K562 (cell line): Measurements from ENCODE around the gene SLC34A2. TPM values are rescaled to one million over a fixed set of nuclear protein-coding genes. Genes with fewer than 3 reads are reported as not detected.

Experiments
- ADNP ChIP-seq: fragments of 200-800 bp; sonication (Bioruptor generic); IDR thresholded peaks from 2 replicates; pipeline ENCODE4 v1.6.1; 2016; ENCODE audit warnings: missing genetic modification characterization, missing compliant biosample characterization
- ATF7 ChIP-seq: fragments of 450-650 bp; IDR thresholded peaks from 2 replicates; pipeline ENCODE4 v1.7.1; 2014; ENCODE audit warnings: mild to moderate bottlenecking, moderate library complexity
- CSDE1 ChIP-seq, 2 experiments: fragments of 450-650 bp; IDR thresholded peaks; 2 replicates each; pipeline ENCODE4 v1.6.1; 2016; ENCODE audit warnings: mild to moderate bottlenecking in 1 of 2
- ETS2 ChIP-seq: IDR thresholded peaks from 2 replicates; pipeline ENCODE4 v1.6.1; 2016; ENCODE audit warnings: borderline replicate concordance, missing genetic modification characterization, mild to moderate bottlenecking, moderate library complexity, missing compliant biosample characterization; ENCODE audit not compliant: poor library complexity, severe bottlenecking
- FOXA1 ChIP-seq: fragments of 450-650 bp; IDR thresholded peaks from 2 replicates; pipeline ENCODE4 v1.6.1; 2016; ENCODE audit warnings: mild to moderate bottlenecking, borderline replicate concordance
- KDM5B ChIP-seq: fragments of 200-600 bp; sonication (generic); IDR thresholded peaks from 2 replicates; pipeline ENCODE4 v1.6.1; 2012; ENCODE audit warnings: low read depth, mild to moderate bottlenecking, moderate library complexity, low read length, control low read depth, inconsistent platforms; ENCODE audit not compliant: insufficient replicate concordance
- MBD2 ChIP-seq: sonication (generic); IDR thresholded peaks from 2 replicates; pipeline ENCODE4 v1.6.1; 2016; ENCODE audit warnings: low read depth, borderline replicate concordance
- NFYB ChIP-seq: IDR thresholded peaks from 2 replicates; pipeline ENCODE4 v1.6.1; 2011; ENCODE audit warnings: mild to moderate bottlenecking, moderate library complexity; ENCODE audit not compliant: insufficient read length; ENCODE audit errors: extremely low read depth
- NUFIP1 ChIP-seq: fragments of 450-650 bp; IDR thresholded peaks from 2 replicates; pipeline ENCODE4 v1.6.1; 2018; ENCODE audit not compliant: partially characterized antibody
- POLR2G ChIP-seq: fragments of 200-400 bp; formaldehyde crosslinking; IDR thresholded peaks from 2 replicates; pipeline ENCODE4 v1.6.1; 2017; ENCODE audit warnings: low read depth, mild to moderate bottlenecking, antibody characterized with exemption, low read length, moderate library complexity
- RBM25 ChIP-seq: fragments of 200-400 bp; formaldehyde crosslinking; IDR thresholded peaks from 2 replicates; pipeline ENCODE4 v1.6.1; 2018; ENCODE audit warnings: low read length, low read depth, moderate library complexity; ENCODE audit not compliant: severe bottlenecking
- SAP30 ChIP-seq: fragments of 200-600 bp; sonication (generic); IDR thresholded peaks from 2 replicates; pipeline ENCODE4 v1.6.1; 2012; ENCODE audit warnings: borderline replicate concordance, low read depth, mild to moderate bottlenecking, moderate library complexity, low read length, control low read depth, inconsistent platforms; ENCODE audit not compliant: insufficient read depth, poor library complexity, severe bottlenecking
- SMAD4 ChIP-seq: fragments of 250-450 bp; sonication (Bioruptor Pico); conservative IDR thresholded peaks from 2 replicates; pipeline ENCODE4 v1.8.0; 2021; ENCODE audit warnings: inconsistent platforms, mild to moderate bottlenecking, moderate library complexity
- SNRNP70 ChIP-seq: fragments of 200-400 bp; formaldehyde crosslinking; optimal IDR thresholded peaks from 2 replicates; pipeline ENCODE3; 2017; ENCODE audit warnings: low read depth, low read length
- SP1 ChIP-seq: sonication (generic); formaldehyde crosslinking; IDR thresholded peaks from 2 replicates; pipeline ENCODE4 v1.8.1; 2022; ENCODE audit warnings: mild to moderate bottlenecking, missing genetic modification reagents
- TAL1 ChIP-seq: fragments of 450-650 bp; IDR thresholded peaks from 2 replicates; pipeline ENCODE4 v1.6.1; 2016; ENCODE audit warnings: mild to moderate bottlenecking
- ZBTB9 ChIP-seq: fragments of 450-650 bp; formaldehyde crosslinking; IDR thresholded peaks from 2 replicates; pipeline ENCODE4 v1.4.0; 2020; ENCODE audit warnings: mild to moderate bottlenecking, moderate library complexity
- ZKSCAN1 ChIP-seq: fragments of 150-350 bp; IDR thresholded peaks from 2 replicates; pipeline ENCODE4 v1.6.1; 2016; ENCODE audit warnings: low read depth, low read length
- ZNF175 ChIP-seq: fragments of 200-800 bp; sonication (Bioruptor generic); IDR thresholded peaks from 2 replicates; pipeline ENCODE4 v1.6.1; 2016; ENCODE audit warnings: low read depth, mild to moderate bottlenecking, missing genetic modification characterization, missing compliant biosample characterization
- ZNF280A ChIP-seq: fragments of 450-650 bp; IDR thresholded peaks from 2 replicates; pipeline ENCODE4 v1.6.1; 2018; ENCODE audit warnings: mild to moderate bottlenecking, low read depth; ENCODE audit not compliant: partially characterized antibody
- ZNF398 ChIP-seq: fragments of 250-450 bp; sonication (Bioruptor Pico); IDR thresholded peaks from 2 replicates; pipeline ENCODE4 v1.8.0; 2021; ENCODE audit warnings: moderate library complexity, mild to moderate bottlenecking, inconsistent platforms
- ZNF778 ChIP-seq: fragments of 450-650 bp; formaldehyde crosslinking; IDR thresholded peaks from 2 replicates; pipeline ENCODE4 v1.4.0; 2020; ENCODE audit warnings: mild to moderate bottlenecking, moderate library complexity
- polyA plus RNA-seq, 8 experiments: library from polyadenylated mRNA; depleted of rRNA in 4 of 8; stranded (reverse) in 5 of 8; unstranded in 3 of 8; fragments of >200 nt; fragmentation: Nextera tagmentation in 2 of 8; fragmentation: Illumina TruSeq in 1 of 8; extraction: Ambion mirVana in 2 of 8; extraction: Trizol in 1 of 8; gene quantifications; 2 replicates each; pipeline versions ENCODE4 v1.2.1 to v1.2.3, GENCODE V29; 2011 to 2014; ENCODE audit warnings: inconsistent platforms in 1 of 8, missing spikeins in 1 of 8
- total RNA-seq, 7 experiments: library from RNA; depleted of rRNA in 6 of 7; stranded (reverse); fragments of >200 nt in 6 of 7; fragmentation: Illumina TruSeq in 2 of 7; extraction: Trizol in 2 of 7; gene quantifications; 2 replicates each; pipeline versions ENCODE4 v1.2.1 to v1.2.3, GENCODE V29; 2011 to 2021; ENCODE audit warnings: low replicate concordance in 1 of 7
- TF ChIP-seq, protein P1 (sequence below): fragments of 250-450 bp; sonication (Bioruptor Pico); IDR thresholded peaks from 2 replicates; pipeline ENCODE4 v1.8.0; 2022; ENCODE audit warnings: inconsistent platforms

Gene SLC34A2
- total and polyA plus RNA-seq, 9 of the 15 experiments (the other 6 are each of a cell fraction or from before 2014, with no cell fraction given): 1.5 TPM; not detected in 8

DNA sequence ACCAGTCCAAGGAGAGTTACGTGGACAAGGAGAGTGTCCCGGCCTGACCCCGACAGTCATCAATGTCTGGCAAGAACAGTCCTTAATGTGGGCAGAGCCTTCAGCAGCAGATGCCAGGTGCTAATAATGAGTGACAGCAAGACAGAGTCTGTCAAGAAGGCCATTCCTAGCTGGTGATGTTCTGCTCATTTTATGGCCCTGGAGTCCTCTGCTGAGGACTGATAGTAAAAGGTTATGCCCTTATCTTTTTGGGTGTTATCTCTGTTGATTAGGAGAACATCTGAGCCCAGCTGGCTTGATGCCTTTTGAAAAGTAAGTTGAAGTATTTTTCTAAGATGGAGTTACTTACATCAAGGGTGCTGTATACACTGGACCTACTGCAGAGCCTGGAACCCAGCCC lies 67.3 kb downstream of the SLC34A2 start (continued):
- peak; percentile 44; the same call in 1 of the 2 replicates for TF ChIP-seq ZBTB9 (CRISPR knock-in tag)
- no peak for TF ChIP-seq MBD2
- TF ChIP-seq NFYB: no peak
- TF ChIP-seq ZNF398 (CRISPR knock-in tag): no peak
- no peak for TF ChIP-seq RBM25
- TF ChIP-seq NUFIP1: no peak
- TF ChIP-seq KDM5B: no peak
- TF ChIP-seq POLR2G: no peak
- TF ChIP-seq ZNF778 (CRISPR knock-in tag): no peak
- TF ChIP-seq SP1 (CRISPR knock-in tag): no peak
- TF ChIP-seq SMAD4 (CRISPR knock-in tag): peak; percentile 53
- TF ChIP-seq ZNF175 (CRISPR knock-in tag): peak; percentile 72
- TF ChIP-seq ATF7: no peak
- peak; percentile 73 for TF ChIP-seq TAL1
- TF ChIP-seq ETS2: no peak
- no peak for TF ChIP-seq SNRNP70
- TF ChIP-seq FOXA1: no peak
- no peak for TF ChIP-seq ZNF280A
- TF ChIP-seq ADNP: no peak
- no peak for TF ChIP-seq CSDE1 (IDR thresholded peaks at IDR 0.05)
- no peak for TF ChIP-seq SAP30
- TF ChIP-seq, protein P1, sequence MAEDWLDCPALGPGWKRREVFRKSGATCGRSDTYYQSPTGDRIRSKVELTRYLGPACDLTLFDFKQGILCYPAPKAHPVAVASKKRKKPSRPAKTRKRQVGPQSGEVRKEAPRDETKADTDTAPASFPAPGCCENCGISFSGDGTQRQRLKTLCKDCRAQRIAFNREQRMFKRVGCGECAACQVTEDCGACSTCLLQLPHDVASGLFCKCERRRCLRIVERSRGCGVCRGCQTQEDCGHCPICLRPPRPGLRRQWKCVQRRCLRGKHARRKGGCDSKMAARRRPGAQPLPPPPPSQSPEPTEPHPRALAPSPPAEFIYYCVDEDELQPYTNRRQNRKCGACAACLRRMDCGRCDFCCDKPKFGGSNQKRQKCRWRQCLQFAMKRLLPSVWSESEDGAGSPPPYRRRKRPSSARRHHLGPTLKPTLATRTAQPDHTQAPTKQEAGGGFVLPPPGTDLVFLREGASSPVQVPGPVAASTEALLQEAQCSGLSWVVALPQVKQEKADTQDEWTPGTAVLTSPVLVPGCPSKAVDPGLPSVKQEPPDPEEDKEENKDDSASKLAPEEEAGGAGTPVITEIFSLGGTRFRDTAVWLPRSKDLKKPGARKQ: no peak
- no peak for TF ChIP-seq ZKSCAN1
